Measurements from ENCODE around the gene ABRAXAS1. TPM values are rescaled to one million over a fixed set of nuclear protein-coding genes. Genes with fewer than 3 reads are reported as not detected.

ABRAXAS1 gene
- 10 to 100 TPM in 3 of 4 donors, 1 to 10 TPM in 1; 9.3 to 13.5 (median 10.8) TPM for total RNA-seq

GRCh38 chr4:83484500-83485461, at the start of gene ABRAXAS1:
ABRAXAS1 (minus strand) TSS chr4:83485100; CDS start chr4:83485072, 28 bp downstream.
- under 1% methylated on average over 33 of the region's 93 CpGs for WGBS
- intact Hi-C loops (cut with DNase I), result no loop called here

GRCh38 chr4:83527671-83528070, 42.8 kb upstream of the ABRAXAS1 start:
- TF ChIP-seq POLR2A (IDR thresholded peaks at IDR 0.05; ENCODE audit: low read depth) (no peak), EP300 (IDR thresholded peaks at IDR 0.05) (no peak), POLR2AphosphoS5 (IDR thresholded peaks at IDR 0.05) (no peak)
- peaks cover 0 to 18% (median 10%) of the 10 kb centered on the region in 4 donors for H3K9me3 ChIP-seq
- DNase-seq (ENCODE audit: extremely low spot score), result no peak
- H3K27ac ChIP-seq (replicated peaks in 1 of 4), result no peak overlapping the region
- H3K4me1 ChIP-seq, result no peaks in the 10 kb centered on the region
- H3K27me3 ChIP-seq, result no peaks in the 10 kb centered on the region
- no peak overlapping the region for H3K4me3 ChIP-seq
- intact Hi-C loops (cut with DNase I), result no loop called here
- no peaks in the 10 kb centered on the region for H3K36me3 ChIP-seq
- 93% methylated on average over 2 of the region's 2 CpGs for WGBS

More at GRCh38 chr4:83484500-83485461, at the start of gene ABRAXAS1:
- peak within 1 kb of the TSS; percentile 85 to 95 (median 92) for H3K27ac ChIP-seq (replicated peaks in 1 of 4)
- peaks cover 0 to 7% (median under 1%) of the 10 kb centered on the region in 4 donors for H3K36me3 ChIP-seq
- DNase-seq (ENCODE audit: extremely low spot score), result peak; percentile 97
- H3K4me3 ChIP-seq, result peak within 1 kb of the TSS; percentile 63 to 82 (median 74)
- H3K4me1 ChIP-seq, result peaks cover 13 to 24% (median 20%) of the 10 kb centered on the region in 4 donors
- no peaks in the 10 kb centered on the region for H3K27me3 ChIP-seq
- TF ChIP-seq POLR2A (IDR thresholded peaks at IDR 0.05; ENCODE audit: low read depth), result peak; percentile 30
- TF ChIP-seq EP300 (IDR thresholded peaks at IDR 0.05), result no peak
- TF ChIP-seq POLR2AphosphoS5 (IDR thresholded peaks at IDR 0.05), result peak; percentile 98
- TF ChIP-seq CTCF (IDR thresholded peaks at IDR 0.05), result no peak
- H3K9me3 ChIP-seq, result no peaks in the 10 kb centered on the region

GRCh38 chr4:83522239-83522638, 37.3 kb upstream of the ABRAXAS1 start:
- Histone ChIP-seq H3K4me1 (no peaks in the 10 kb centered on the region), H3K4me3 (no peak overlapping the region), H3K27me3 (no peaks in the 10 kb centered on the region), H3K27ac (replicated peaks in 1 of 4) (no peak overlapping the region), H3K36me3 (no peaks in the 10 kb centered on the region), H3K9me3 (peaks cover 0 to 8% (median 3%) of the 10 kb centered on the region in 4 donors)
- intact Hi-C loops (cut with DNase I), result no loop called here
- 66% methylated on average over 3 of the region's 3 CpGs for WGBS
- TF ChIP-seq POLR2AphosphoS5 (IDR thresholded peaks at IDR 0.05), result no peak
- TF ChIP-seq CTCF (IDR thresholded peaks at IDR 0.05), result no peak
- TF ChIP-seq POLR2A (IDR thresholded peaks at IDR 0.05; ENCODE audit: low read depth), result no peak
- TF ChIP-seq EP300 (IDR thresholded peaks at IDR 0.05), result no peak
- DNase-seq (ENCODE audit: extremely low spot score), result no peak

- intact Hi-C loops (cut with DNase I), result no loop called here
Observed at GRCh38 chr4:83516042-83516772, 31.3 kb upstream of the ABRAXAS1 start.

More at GRCh38 chr4:83516042-83516772, 31.3 kb upstream of the ABRAXAS1 start:
- no peaks in the 10 kb centered on the region for H3K36me3 ChIP-seq
- H3K4me3 ChIP-seq, result no peak overlapping the region
- TF ChIP-seq CTCF (IDR thresholded peaks at IDR 0.05), result no peak
- no peak for TF ChIP-seq POLR2AphosphoS5 (IDR thresholded peaks at IDR 0.05)
- TF ChIP-seq POLR2A (IDR thresholded peaks at IDR 0.05; ENCODE audit: low read depth), result no peak
- TF ChIP-seq EP300 (IDR thresholded peaks at IDR 0.05), result no peak
- no peaks in the 10 kb centered on the region for H3K27me3 ChIP-seq
- no peaks in the 10 kb centered on the region for H3K9me3 ChIP-seq
- 66% methylated on average over 3 of the region's 3 CpGs for WGBS
- no peak overlapping the region for H3K27ac ChIP-seq (replicated peaks in 1 of 4)
- H3K4me1 ChIP-seq, result no peaks in the 10 kb centered on the region
- DNase-seq (ENCODE audit: extremely low spot score), result no peak
